Measurements from ENCODE around the gene ZFP92.

ZFP92 gene

DNA sequence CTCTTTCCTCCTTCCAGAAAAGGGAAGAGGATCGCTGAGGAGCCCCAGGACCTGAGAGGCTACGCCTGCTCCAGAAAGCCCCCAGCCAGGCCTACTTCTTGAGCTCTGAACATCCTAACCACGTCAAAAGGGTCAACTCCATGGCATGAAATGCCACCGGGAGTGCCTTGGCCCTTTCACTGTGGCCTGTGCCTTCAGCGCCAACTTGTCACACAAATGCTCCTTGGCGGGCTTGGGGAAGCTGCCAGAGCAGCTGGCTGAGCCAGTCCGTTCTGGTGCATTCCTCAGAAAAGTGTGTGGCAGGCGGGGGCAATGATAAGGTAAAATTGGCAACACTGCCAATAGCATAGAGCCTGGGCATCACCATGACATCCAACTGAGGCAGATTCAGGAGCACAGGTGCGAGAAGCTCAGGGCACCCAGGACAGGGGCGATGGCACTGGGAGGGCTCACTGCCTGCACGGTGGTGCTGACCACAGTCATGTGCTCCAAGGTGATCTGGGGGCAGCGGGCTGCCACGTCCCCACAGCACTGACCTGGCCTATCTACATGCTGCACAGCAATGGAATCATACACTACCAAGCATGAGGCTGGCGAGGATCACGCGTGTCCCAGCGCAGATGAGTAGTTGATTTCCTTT, 46.7 kb downstream of the ZFP92 start:
- DNase-seq = no peak

DNA sequence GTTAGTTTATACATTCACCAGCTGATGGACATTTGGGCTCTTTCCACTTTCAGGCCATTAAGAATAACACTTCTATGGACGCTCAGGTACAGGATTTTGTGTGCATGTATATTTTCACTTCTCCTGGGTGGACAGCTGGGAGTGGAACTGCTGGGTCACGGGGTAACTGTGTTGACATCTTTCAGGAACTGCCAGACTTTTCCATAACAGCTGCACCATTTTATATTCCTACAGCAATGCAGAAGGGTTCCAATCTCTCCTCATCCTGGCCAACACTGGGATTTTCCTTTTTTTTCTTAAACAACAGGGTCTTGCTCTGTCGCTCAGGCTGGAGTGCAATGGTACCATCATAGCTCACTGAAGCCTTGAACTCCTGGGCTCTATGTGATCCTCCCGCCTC, 47.2 kb downstream of the ZFP92 start:
- no peak for DNase-seq

DNA sequence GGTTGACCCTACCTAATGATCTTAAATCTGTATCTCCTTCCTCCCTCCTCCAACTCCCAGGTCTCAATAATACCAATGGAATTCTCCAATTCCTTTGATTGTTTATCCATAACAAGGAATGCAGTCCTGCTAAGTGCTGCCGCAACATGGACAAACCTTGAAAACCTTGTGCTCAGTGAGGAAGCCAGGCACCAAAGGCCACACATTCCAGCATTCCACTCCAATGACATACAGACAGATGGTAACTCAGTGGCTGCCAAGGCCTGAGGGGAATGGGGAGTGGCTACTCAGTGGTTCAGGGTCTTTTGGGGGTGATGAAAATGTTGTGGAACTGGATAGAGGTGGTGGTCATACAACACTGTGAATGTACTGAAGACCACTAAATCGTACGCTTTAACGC, 48.7 kb downstream of the ZFP92 start:
- DNase-seq = no peak

DNA sequence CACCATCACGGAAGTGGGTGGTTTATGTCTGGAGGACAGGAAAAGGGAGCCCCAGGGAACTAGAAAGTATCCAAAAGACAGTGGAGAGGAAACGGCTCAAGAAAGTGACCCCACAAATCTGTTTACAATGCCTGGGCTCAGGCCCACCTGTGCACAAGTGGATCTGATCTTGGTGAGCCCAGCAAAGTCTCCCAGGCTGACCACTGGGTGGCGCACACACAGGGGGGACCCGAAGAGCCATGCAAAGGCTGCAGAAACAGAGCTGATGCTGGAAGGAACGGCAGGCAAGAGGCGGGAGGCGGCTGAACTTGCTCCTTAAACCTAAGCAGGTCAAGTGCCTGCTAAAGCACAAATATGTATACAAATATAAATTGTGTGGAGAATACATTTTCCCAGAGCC, 49.6 kb downstream of the ZFP92 start:
- peak; percentile 39 to 40 for DNase-seq
